ENCODE data around the gene DLGAP1.
"Not testable (repeated sequence)": the region's sequence is repeated elsewhere in the genome, so short reads cannot be mapped to it uniquely, and the experiment has no call there.

DNA sequence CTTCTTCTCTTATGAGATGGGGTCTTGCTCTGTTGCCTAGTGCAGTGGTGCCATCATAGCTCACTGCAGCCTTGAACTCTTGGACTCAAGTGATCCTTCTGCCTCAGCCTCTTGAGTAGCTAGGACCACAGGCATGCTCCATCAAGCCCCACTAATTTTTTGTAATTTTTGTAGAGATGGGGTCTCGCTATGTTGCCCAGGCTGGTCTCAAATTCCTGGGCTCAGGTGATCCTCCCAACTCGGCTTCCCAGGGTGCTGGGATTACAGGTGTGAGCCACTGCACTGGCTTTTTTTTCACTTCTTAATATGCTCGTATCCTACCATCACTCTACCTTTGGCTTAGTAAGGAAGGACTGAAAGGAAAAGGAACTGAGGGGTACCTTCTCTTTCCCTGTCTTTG lies 983.0 kb downstream of the DLGAP1 start:
- TF ChIP-seq, protein P1, sequence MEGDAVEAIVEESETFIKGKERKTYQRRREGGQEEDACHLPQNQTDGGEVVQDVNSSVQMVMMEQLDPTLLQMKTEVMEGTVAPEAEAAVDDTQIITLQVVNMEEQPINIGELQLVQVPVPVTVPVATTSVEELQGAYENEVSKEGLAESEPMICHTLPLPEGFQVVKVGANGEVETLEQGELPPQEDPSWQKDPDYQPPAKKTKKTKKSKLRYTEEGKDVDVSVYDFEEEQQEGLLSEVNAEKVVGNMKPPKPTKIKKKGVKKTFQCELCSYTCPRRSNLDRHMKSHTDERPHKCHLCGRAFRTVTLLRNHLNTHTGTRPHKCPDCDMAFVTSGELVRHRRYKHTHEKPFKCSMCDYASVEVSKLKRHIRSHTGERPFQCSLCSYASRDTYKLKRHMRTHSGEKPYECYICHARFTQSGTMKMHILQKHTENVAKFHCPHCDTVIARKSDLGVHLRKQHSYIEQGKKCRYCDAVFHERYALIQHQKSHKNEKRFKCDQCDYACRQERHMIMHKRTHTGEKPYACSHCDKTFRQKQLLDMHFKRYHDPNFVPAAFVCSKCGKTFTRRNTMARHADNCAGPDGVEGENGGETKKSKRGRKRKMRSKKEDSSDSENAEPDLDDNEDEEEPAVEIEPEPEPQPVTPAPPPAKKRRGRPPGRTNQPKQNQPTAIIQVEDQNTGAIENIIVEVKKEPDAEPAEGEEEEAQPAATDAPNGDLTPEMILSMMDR (IDR thresholded peaks at IDR 0.05; ENCODE audit: poor library complexity) = not testable (repeated sequence)
- not testable (repeated sequence) for TF ChIP-seq EZH2 (IDR thresholded peaks at IDR 0.05; ENCODE audit: borderline replicate concordance); EZH2phosphoT487 (IDR thresholded peaks at IDR 0.05; ENCODE audit: low read depth, severe bottlenecking, unreplicated experiment)
